Measurements from ENCODE around the gene ADRA1B.
"Not testable (repeated sequence)": the region's sequence is repeated elsewhere in the genome, so short reads cannot be mapped to it uniquely, and the experiment has no call there.

The ADRA1B gene

DNA sequence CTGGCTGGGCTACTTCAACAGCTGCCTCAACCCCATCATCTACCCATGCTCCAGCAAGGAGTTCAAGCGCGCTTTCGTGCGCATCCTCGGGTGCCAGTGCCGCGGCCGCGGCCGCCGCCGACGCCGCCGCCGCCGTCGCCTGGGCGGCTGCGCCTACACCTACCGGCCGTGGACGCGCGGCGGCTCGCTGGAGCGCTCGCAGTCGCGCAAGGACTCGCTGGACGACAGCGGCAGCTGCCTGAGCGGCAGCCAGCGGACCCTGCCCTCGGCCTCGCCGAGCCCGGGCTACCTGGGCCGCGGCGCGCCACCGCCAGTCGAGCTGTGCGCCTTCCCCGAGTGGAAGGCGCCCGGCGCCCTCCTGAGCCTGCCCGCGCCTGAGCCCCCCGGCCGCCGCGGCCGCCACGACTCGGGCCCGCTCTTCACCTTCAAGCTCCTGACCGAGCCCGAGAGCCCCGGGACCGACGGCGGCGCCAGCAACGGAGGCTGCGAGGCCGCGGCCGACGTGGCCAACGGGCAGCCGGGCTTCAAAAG is 55.7 kb downstream of the ADRA1B start:
- no peak for DNase-seq

DNA sequence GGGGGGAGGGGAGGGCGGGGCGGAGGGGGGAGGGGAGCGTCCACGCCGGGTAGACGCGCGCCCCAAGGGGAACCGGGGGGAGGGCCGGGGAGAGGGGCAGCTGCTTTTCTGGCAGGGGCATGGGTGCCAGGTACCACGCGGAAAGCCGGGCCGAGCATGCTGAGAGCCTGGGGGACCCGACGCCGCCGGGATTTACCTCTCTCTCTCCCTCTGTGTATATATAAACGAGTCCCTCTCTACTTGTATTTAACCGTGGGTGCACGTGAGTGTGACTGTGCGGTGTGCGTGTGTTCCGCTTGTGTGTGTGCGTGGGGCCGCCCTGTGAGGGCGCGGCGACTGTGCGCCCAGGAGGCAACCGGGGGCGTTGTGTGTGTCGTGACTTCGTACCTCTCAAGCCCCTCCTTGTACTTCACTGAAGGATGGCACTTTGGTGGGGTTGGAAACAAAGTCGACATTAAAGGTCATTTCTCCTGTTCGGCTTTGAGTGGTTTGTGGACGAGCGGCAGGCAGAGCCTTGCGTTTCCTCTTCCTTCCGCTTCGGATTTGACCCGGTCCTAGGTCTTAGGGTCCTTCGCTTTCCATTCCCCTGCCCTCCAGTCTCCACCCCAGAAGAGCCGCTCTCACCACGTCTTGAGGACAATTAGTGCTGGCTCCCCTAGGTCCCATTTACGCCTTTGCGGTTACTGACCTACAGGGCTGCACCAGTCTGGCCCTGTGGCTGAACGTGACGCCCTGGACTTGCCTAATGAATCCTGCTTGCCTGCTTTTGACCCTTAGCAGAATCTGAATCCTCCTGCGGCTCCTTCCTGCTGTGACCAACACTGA is 56.5 kb downstream of the ADRA1B start:
- DNase-seq: no peak

DNA sequence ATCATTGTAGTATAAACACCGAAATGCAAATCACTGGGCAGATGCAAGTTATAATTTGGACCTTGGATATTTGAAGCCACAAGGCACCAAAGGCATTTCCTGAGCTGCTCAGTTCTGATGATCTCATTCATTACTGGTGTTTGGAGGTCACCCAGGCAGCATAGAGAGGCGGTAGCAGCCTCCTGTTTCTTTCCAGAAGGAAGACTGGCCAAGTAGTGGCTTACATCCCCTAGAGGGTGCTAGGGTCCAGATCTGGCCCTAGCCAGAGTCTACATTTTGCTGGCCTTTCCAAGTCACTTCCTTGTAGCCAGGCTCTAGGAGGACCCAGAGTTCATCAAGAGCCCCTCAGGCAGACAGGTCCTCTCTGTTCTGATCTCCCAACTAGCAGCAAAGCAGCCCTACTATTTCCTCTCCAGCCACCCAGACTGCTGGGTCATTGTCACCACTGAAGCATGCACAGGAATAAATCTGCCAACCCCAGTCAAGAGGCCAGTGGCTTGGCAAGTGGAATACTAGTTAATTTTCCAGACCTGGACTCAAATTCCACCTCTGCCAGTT is 59.3 kb downstream of the ADRA1B start:
- DNase-seq: no peak

DNA sequence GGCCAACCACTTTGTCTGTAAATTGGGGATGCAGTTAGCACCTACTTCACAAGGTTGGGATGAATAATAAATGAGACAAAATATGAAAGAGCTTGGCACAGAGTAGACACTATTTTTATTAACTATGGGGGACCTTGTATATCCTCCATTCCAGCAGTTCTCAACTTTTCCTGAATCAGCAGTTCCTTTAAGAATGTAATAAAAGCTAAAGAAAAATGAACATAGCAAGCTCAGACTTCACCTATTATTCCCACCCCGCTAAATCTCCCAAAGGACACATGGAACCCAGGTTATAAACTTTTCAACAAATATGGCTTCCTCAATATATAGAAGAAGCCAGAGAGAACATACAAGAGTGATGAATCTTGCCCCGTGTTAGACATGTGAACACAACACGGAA is 60.6 kb downstream of the ADRA1B start:
- no peak for DNase-seq

DNA sequence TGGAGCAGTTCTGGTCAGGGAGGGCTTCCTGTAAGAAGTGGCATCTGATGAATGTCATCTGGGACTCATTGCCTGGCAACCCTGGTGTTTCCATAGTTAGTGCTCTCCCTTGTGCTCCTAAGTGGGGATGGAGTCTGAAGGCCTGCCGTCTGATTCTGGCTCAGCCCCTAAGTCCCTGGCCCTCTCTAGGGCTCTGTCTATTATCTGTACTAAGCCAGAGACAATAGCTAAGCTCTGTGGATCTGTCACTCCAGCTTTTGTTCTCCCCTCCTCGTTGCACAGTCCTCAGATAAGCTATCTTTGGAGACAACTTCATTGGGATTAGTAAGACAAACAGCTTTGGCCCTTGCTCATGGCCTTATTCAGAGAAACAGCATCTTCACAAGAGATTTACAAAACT is 62.1 kb downstream of the ADRA1B start:
- no peak for DNase-seq

DNA sequence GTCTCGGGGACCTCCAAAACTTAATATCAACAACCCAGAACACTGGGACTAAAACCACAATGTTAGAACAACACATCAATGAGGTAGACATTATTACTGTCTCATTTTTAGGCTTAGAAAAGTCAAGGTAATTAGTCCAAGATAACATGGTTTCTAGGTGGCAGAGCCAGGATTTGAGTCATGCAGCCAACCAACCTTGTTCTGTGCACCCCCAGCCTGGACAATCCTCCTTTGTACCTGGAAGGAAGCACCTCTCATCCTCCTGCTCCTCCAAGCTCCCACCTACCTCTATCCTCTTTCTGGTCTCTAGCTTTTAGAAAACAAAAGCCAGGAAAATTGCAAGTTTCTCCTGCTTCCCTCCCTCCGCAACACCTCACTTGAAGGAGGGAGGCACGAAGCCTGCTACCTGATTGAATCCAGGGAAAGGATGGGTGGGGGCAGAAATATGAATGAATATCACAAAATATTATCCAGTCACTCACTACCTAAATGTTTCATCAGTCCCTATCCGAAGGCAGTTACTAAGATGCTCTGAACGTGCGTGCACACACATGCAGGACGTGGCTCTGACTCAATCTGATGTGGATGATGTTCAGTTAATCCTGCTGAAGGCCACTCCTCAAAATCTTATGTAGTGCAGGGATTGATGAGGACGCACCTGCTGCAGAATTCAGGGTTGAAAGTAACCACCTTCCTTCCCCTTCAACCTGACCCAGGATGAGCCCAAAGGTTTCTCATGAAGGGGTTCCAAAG is 66.3 kb downstream of the ADRA1B start:
- no peak for DNase-seq

DNA sequence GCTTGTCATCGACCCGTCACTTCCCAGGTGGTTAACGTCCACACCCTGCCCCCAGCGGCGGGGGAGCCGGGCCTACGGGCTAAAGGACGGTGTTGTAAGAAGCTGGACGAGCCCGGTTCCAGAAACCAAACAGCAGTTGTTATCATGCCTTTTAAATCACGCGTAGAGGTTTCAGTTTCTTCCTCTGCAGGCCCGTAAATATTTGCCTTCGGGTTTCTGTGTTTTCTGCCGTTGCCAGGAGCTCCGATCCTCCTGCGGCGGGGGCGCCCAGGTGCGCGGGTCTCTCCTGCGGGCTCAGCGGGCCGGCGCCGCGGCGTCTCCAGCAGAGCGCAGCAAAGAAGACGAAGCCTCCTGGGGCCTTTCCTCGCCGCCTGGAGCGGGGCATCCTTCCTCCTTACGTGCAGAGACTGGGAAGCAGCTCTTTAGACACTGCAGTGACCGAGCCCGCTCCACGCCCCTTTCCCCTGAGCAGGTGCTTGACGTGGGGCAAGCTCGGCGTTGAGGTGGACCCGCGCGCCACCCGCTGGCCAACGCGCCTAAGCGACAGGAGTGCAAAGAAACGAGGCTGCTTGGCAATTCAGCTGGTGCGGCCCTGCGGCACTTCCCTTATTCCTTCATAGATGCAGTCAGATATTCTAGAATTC is 70.9 kb downstream of the ADRA1B start:
- DNase-seq: peak; percentile 47 to 67 (median 60)

DNA sequence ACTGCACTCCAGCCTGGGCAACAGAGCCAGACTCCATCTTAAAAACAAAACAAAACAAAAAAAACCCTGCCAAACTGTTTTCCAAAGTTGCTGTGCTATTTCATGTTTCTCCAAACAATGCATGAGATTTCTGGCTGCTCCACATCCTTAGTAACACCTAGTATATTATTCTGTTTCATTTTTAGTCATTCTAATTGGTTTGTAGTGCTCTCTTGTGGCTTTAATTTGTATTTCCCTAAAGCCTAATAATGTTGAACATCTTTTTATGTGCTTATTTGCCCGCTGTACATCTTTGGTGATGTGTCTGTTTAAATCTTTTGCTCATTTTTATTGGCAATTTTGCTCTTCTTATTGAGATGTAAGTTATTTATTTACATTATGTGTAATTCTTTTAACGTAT is 74.2 kb downstream of the ADRA1B start:
- no peak for DNase-seq

DNA sequence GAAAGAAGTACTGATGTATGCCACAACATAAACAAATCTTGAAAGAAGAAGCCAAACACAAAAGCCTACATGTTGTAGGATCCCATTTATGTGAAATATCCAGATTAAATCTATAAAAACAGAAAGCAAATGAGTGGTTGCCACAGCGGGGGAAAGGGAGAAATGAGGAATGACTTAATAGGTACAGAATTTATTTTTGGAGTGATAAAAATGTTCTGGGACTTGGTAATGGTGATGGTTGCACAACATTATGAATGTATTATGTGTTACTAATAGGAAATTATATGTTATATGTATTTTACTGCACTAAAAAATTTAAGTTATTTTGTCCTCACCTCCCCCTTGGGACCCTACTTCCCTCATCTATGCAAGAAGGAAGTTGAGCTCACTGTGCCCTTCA is 76.3 kb downstream of the ADRA1B start:
- no peak for DNase-seq

DNA sequence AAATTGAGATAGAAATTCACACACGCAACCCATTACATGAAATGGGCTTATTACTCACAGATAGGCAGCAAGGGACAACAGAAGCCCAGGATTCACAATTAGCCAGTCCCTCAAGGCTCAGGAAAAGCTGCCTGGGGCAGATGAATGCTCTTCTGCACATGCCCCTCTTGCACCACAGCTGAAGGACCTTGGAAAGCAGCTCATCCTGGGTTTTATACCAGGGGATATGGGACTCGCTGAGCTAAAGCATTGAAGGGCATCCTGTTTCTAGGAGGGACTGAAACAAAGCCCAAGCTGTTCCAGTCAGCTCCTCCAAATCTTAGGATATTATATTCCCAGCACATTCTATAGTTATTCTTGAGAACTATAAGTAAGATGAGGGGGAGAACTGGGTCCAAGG is 76.9 kb downstream of the ADRA1B start:
- no peak for DNase-seq

DNA sequence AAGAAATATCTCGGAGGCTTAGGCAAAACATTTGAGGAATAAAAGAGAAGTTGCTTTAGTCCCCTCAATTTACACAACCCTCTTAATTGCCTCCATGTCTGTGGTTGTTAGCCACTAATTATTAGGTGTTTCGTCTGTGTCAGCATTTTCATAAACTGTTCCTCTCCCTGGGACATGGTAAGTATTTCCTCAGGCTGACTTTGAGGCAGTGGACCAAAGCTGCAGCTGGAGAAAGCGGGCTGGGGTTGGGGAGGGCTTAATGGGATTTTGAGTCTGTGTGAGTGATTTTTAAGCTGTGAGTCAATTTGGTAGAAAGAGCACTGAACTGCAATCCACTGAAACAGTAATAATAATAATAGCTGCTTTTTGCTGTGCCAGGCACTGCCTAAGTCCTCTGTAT is 79.6 kb downstream of the ADRA1B start:
- no peak for DNase-seq

DNA sequence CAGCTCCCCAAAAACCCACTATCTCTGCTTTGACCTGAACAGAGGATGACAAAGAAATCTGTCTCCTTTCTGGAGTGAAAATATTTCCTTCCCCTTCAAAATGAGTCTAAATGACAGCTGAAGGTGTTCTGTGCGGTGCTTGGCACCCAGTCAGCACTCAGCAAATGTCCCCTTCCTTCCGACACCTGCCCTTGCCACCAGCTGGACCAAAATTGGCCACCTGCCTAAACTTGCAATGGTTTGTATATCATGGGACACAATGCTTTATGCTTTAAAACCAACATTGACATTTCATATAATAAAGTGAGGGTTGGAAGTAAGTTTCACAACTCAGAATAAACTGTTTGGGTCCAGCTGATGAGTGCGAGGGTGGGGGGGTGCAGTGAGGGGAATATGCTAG is 85.2 kb downstream of the ADRA1B start:
- no peak for DNase-seq

DNA sequence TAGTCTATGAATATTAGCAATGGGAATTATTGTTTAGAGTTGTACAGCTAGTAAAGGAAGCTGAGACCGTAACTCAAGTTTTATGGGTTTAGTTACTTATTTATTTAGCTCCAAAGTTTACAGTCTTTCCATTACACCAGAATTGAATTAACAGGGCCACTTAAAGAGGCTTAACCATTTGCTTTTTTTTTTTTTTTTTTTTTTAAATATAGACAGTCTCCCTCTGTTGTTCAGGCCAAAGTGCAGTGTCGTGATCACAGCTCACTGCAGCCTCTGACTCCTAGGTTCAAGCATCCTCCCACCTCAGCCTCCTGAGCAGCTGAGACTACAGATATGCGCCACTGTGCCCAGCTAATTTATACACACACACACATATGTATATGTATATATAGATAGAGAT is 91.2 kb downstream of the ADRA1B start:
- no peak for DNase-seq

DNA sequence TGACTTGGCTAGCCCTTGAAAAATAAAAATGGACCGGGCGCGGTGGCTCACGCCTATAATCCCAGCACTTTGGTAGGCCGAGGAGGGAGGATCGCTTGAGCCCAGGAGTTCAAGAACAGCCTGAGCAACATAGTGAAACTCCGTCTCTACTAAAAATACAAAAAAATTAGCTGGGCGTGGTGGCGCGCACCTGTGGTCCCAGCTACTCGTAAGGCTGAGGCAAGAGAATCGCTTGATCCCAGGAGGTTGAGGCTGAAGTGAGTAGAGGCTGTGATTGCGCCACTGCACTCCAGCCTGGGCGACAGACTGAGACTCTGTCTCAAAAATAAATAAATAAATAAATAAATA is 92.2 kb downstream of the ADRA1B start:
- DNase-seq: not testable (repeated sequence)

DNA sequence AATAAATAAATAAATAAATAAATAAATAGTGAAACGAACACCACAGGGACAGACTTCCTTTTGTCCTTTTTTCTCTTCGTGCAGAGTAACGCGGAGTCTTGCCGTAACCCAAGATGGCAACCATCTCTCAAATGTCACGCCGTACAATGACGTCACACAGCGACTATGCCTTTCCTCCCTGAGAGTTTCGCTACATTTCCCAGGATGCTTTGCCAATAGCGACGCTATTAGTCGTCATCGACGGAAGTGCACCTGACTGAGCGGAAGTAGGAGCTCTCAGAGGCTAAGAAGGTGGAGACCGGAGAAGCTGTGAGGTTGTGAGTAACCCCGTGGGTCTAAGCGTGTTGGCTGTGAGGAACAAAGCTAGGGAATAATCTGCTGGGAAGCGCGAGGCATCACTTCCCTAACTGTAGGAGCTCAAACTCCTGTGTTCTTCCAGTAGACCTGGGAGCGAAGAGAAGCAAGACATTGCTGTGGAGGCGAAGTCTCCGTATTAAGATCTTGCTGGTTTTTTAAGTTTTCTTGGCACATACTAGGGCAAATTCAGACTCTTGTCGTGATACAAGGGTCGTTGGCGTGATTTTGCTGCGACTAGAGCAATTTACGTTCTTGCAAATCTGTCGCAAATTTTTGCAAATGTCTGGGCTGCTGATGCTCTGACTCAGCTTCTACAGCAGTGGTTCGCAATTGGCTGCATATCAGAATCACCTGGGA is 92.8 kb downstream of the ADRA1B start, which contains the start of gene TTC1:
TSS of gene TTC1 (plus strand) at position 263 of the 714 bp plus-strand sequence. CDS start 1,390 bp downstream, outside the sequence.
- DNase-seq: peak; percentile 78 to 98 (median 92)

DNA sequence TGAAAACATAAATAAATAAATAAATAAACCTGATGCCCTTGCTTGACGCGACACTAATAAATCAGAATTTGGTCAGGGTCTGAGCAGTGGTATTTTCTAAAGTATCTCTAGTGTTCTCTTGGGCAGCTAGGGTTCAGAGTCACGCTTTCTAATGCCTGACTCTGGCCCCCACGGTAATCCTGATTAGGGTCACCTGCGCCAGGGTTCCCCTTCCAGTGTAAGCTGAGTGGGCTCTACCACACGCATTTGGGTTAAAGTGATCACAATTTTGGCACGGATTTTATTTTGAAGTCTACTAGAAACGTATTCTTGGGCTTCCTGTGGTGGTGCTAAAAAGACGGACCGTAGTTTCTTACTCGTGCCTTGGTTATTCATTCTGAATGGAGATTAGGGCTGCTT is 93.3 kb downstream of the ADRA1B start:
- DNase-seq: peak in 1 of 5 donors; percentile 1

DNA sequence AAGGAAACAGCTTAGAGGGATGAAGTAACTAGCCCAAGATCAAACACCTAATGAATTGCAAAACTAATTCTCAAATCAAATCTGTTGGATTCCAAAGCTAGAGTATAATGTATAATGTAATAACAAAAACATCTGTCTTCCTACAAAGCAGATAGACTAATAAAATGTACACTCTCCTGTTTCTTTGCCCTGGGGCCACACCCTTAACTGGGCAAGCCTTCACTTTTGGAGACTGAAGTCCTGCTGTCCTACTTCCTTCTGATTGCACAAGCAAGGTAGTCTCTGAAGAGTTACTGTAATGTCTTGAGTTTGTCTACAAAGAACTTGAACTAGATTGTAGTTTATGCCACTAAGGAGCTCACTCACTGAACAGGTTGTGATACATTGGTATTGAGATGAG is 95.2 kb downstream of the ADRA1B start:
- no peak for DNase-seq

DNA sequence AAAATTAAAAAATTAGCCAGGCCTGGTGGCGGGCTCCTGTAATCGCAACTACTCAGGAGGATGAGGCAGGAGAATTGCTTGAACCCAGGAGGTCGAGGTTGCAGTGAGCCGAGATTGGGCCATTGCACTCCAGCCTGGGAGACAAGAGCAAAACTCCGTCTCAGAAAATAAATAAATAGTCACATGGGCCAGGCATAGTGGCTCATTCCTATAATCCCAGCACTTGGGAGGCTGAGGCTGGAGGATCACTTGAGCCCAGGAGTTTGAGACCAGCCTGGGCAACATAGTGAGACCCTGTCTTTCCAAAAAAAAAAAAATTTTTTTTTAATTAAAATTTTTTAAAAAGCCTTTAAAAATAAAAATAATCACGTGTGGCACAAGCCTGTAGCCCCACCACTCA is 97.9 kb downstream of the ADRA1B start:
- DNase-seq: not testable (repeated sequence)

DNA sequence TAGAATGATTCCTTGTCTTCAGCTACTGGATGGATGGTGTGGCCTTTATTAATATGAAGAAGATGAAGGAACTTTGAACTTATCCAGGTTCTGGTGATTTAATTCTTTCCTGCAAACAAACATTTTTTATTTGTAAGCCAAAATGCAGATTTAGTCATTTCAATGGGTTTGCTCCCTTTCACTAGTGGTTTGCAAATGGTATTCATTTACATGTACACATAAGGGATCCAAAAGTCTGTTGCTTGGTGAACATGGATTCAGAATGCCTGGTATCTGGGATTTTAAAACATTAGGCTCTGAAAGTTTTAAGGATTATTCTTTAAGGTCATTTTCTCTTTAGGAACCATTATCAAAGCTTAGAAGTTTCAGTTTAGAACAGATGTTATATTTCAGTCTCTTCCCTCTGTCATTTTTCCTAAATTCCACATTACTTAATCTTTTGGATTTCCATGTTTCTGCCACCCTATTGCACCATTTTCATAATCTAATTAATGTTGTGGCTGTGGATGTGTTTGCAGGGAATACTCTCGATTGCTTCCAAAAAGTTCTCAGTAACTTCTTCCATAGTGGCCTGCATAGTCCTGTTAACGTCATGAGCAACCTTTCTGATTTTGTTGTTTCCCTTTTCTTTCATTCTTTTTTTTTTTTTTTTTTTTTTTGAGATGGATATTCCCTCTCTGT is 102.8 kb downstream of the ADRA1B start:
- no peak for DNase-seq

DNA sequence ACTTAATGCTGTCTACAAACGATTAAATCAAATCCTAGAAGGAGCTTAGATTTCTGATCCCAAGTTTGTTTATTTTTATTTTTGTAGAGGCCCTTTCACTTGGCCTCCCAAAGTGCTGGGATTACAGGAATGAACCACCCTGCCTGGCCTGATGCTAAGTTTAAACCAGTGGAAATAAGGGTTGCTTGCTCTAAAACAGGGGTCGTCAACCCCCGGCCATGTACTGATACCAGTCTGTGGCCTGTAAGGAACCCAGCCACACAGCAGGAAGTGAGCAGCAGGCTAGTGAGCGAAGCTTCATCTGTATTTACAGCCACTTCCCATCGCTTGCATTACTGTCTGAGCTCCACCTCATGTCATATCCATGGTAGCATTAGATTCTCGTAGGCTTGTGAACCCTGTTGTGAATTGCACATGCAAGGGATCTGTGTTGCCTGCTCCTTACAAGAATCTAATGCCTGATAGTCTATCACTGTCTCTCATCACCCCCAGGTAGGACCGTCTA is 104.0 kb downstream of the ADRA1B start:
- no peak for DNase-seq

DNA sequence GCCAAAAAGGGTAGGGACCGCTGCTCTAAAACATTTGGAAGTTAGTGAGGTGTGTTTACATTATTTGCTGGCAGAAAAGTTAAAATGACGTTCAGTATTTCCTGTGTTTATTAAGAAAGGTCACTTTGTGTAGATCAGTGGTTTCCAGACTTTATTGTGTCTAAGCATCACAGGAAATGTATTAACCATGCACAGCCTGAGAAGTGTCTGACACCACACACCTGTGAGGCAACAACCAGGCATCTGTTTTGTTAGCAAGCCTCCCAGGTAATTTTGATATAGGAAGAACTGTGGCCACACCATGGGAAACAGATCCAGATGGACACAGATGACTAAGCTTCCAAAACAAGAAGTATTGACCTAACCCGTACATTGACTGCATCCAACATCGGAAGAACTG is 104.7 kb downstream of the ADRA1B start:
- DNase-seq: no peak

Measured in T-helper 1 cell (primary cell).